ENCODE measurements around the gene RAI1.

The RAI1 gene

GRCh38 chr17:17836818-17837379, 155.6 kb downstream of the RAI1 start, which contains the start of gene SREBF1:
Gene SREBF1, minus strand, starts transcription at chr17:17836986. Its CDS starts 169 bp downstream, at chr17:17836817.
- peak; percentile 55 to 69 for DNase-seq

DNA sequence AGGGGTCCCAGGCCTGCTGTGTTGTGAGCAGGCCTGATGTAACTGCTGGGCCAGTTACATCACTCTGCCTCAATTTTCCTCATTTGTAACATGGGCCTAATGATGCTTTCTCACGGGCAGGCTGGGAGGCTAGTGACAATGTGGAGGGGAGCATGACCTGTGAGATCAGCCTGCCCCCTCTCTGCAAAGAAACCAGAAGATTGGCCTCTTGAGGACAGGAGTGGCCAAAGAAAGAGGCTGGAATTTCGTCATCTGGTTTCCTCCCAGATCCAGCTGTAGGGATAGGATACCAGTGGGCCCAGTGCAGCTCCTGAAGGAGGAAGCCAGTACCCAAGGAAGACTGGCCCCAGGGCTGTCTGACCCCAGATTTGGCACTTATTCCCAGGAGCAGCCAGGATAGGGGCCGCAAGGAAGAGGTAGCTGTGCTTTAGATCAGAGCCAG, 156.1 kb downstream of the RAI1 start:
- no peak for DNase-seq

DNA sequence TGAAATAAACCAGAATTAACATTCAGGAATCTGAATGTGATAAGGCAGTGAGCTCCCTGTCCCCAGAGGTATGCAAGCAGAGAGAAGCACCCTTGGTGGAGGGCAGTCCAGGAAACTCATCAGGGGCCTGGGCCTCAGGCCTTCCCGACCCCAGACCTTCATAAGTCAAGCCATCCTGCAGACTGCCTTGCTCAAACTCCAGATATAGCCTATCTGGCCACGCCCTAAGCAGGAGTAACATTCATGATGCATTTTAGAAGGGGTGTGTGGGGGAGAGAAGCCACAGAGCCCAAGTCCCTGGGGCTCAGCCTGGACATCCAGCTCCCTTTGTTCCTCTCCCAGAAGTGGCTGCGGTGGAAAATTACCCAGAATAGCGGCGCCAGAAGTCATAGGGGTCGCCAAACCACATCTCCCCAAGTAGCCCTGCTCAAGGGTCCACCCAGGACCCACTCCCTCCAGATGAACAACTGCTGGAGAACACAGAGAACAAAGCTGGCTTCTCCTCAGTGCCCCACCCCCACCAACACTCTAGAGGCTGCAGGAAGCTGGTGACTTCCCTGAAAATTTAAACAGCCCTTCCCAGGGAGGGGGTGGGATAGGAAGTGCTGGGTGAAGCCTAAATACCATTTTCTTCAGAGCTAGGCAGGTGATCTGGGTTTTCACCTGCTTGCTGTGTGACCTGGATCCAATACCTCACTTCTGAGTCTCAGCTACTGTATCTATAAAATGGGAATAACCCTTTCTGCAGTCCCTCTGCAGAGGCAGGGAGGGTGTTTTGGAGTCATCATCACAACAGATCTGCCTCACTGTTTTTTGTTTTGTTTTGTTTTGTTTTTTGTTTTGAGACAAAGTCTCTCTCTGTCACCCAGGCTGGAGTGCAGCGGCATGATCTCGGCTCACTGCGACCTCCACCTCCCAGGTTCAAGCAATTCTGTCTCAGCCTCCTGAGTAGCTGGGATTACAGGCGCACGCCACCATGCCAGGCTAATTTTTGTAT, 157.0 kb downstream of the RAI1 start:
- DNase-seq, result no peak

DNA sequence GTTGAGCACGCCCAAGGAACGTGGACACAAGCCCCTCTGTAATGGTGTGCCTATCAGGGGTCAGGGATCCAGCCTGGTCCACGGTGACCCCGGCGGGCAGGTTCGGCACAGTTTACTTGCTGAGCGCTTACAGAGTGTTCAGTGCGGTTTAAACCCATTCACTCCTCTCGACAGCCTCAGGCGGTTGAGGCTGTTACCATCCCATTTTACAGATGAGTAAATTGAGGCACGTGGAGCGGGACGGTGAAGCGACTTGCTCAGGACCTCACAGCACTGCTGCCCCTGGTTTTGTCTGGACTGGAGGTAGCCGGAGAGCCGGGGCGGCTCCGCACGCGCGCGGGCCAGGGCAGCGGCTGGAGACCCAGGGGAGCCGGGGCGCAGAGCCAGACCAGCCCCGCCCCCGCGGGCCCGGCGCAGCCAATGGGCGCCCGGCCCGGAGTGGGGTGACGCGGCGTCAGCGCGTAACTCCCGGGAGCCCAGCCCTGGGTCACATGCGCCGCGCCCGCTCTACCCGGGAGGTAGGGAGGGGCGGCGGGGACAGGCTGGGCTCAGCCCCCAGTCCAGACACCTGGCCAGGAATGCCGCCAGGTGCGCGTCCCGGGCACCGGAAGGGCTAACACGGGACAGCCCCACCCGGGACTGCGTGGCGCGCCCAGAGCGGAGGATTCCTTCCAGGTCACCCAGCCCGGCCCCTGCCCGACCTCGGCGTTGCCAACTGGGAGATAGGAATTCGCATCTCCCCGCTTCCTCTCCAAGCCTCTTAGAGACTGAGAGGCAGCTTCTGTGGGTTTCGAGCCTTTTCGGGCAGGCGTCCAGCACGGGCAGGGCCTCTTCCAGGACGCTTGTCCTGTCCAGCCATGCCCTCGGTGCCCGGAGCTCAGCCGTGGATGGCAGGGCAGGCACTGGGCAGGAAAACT, 158.8 kb downstream of the RAI1 start:
- peak; percentile 76 to 81 for DNase-seq

GRCh38 chr17:17840751-17841591, 159.7 kb downstream of the RAI1 start:
- no peak for DNase-seq

DNA sequence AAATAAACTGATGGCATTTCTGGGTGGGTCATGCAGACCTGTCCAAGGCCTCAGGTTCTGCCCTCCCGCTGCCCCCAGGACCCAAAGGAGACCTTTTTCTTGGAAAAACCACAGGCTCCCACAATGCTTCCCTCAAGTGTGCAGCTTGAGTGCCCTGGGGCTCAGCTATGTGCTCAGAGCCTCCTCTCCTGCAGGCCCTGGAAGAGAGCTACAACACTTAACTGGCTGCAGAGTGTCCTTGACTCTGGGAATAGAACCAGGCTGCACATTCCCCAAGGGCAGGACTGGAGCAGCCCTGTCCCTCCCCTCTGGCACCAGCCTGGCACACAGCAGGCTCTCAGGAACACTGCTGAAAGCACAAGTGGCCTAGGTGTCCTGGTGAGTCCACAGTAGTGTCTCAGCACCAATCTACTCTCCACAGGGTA, 160.4 kb downstream of the RAI1 start:
- no peak for DNase-seq

- no peak for DNase-seq
Measured at GRCh38 chr17:17842111-17842876, 161.0 kb downstream of the RAI1 start.

DNA sequence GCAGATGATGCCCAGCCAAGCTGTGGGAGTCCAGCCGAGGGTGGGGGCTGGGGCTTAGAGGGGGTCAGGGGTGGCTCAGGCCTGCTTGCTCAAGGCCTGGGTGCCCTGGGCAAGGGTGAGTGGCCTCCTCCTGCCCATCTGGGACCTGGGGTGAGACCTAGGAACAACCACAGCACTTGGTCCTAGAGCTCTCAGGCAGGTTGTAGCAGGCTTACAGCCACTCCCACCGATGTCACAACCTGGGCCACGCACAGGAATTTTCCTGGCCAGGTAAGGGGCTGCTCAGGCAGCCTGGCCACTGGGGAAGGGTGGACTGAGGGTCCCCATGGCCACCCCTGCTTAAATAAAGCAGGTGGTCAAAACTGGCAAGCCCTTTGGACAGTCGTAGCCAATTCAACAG, 161.8 kb downstream of the RAI1 start:
- no peak for DNase-seq

DNA sequence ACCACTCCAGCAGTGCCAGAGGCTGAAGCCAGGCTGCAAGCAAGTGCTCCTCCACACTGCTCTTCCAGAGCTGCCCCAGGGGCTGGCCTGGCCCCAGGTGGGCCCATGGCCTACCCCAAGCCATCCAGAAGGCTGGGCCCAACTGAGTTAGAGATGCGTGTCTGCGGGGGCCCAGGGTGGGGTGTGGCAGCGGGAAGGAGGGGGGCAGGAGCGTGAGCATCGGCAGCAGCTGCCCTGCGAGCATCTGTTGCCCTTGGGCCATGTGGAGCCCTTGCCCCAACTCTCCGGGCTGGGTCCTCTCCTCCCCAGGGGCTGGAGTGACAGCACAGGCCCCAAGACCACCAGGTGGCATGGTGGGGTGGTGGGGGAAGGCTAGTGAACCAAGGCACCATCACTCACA, 162.8 kb downstream of the RAI1 start:
- no peak for DNase-seq

GRCh38 chr17:17844500-17844899, 163.2 kb downstream of the RAI1 start:
- DNase-seq, result no peak

DNA sequence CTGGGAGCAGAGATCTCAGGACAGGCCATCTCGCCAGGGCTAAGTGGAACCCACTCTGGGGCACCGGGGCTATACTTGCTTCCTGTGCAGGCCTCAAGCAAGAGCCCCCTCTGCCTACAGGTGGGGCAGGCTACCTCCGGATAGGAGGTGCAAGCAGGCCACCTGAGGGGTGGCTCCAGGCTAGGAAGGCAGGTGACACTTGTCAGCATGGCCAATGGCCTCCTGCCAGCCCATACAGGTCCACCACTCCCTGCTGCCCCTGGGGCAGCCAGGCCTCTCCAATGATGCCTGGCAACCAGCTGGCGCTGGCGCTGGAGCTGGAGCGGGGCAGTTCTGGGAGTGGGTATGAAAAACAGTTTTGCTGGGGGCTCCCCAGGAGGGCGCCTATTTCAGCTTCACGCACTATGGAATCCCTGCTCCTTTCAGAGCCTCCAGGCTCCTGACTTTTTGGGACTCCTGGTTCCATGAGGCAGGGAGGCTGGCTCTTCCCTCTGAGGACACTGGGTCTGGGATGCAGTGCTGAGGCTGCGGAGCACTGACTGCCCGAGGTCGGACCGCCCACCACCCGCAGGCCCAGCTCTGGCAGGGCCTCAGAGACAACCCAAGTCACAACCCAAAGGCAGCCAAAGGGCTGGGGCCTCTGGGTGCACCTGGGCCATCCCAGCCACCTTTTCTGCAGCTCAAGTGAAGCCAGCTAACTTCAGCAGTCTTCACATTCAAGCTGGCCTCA, 164.0 kb downstream of the RAI1 start:
- no peak for DNase-seq

GRCh38 chr17:17846003-17846402, 164.7 kb downstream of the RAI1 start:
- no peak for DNase-seq

- DNase-seq, result no peak
Measured at GRCh38 chr17:17846645-17847044, 165.4 kb downstream of the RAI1 start.

DNA sequence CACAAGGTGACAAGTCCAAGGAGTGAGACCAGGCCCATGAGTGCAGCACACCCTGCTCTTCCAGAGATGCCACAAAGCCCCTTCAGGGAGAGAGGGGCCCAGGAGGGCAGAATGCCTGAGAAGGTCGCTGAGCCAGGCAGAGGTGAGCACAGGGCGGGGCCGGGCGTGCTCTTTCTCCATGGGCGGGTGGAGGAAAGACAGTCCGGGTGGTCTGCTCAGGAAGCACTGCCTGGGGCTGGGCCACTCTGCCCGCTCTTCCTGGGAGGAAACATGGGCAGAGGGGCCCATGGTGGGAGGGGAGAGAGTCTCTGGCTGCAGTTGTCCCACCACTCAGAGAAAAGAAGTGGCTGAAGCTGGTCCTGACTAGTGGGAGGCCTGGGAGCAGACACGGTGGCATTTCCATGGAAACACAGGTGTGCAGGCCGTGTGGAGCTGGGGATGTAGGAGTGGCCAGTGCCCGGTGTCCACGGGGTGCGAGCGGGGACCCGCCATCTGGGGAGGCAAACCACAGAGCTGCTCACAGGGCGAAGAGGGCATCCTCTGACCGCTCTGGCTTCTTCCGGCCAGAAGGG, 165.9 kb downstream of the RAI1 start:
- DNase-seq, result no peak

DNA sequence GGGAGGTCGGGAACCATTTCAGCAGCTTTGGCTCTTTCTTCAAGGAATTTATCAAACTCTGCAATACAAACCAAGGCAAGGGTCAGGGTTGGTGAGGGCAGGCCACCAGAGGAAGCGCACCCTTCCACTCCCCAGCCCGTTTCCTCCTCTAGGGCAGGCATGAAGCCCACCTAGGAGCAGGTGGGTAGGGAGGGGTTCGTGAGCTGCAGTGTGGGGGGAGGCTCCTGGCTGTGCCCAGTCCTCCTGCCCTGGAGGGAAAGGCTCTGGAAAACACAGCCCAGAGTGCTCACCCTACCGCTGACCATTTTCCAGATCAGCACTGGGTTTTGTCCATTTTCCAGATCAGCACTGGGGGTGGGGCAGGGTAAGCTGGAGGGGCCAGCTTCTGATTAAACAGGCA, 166.5 kb downstream of the RAI1 start:
- DNase-seq, result no peak

DNA sequence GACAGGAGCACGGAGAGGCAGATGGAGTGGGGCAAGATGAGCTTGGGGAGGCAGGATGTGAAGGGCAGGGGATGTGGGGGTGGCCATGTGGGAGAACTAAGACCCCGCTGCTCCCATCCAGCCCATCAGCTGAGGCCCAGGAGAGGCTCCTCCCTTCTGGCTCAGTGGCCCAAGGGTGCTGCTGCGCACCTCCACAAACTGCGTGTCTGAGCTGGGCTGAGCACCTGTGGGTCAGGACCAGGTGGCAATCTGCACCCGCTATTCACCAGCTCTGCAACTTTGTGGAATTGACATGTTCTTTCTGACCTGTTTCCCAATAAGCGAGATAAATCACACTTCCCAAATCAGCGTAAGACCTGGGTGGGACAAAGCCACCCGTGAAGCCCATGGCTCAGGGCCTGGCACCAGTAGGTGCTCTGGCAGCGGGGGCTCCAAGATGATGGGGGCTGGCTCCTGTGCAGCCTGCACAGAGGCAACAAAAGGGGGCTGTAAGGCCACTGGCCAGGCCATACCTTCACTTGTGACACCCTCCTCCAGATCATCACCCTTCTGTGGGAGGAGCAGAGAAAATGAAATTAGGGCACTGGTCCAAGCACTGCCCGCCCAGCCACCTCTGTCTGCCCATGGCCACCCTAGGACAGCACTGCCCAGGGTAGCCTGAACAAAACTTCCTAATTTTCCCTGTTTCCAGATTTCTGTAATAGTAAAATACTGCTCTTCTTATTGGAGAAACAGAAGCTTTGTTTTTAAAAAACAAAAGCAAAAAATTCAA, 167.2 kb downstream of the RAI1 start:
- DNase-seq, result no peak

- peak; percentile 83 to 86 for DNase-seq
Measured at GRCh38 chr17:17849147-17849820, 168.0 kb downstream of the RAI1 start.

DNA sequence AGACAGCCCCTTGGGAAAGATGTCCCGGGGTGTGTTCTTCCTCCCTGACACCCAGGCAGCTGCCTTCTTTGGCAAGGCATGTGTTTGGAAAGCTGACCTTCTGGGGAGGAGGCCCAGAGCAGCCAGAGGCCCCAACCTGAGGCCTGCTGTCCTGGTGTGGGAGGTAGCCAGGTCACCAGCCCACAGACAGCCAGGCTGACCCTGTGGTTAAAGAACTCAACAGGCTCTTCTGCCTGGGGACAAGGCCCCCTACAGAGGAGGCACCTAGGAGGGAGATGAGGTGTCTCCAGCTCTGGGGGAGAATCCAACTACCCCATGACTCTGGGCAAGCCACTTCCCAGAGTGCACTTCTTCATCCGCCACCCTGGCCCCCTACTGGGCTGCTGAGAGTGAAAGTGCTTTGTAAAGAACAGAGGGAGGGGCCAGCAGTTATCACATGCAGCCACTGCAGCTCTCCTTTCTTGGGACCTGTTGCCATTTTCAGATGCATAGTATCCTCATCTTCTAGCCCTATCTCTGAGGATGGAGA, 168.7 kb downstream of the RAI1 start:
- peak; percentile 45 to 49 for DNase-seq

Data from activated CD4-positive, alpha-beta T cell treated with anti-CD3 and anti-CD28 coated beads for 4 hours (primary cell).